Activated B cell treated with CpG ODN at 0.5 μM for 24 hours (primary cell): ENCODE results near the gene STRADA. TPM values are rescaled to one million over a fixed set of nuclear protein-coding genes. Genes with fewer than 3 reads are reported as not detected.
A peak's percentile ranks its signal among the peaks of the same experiment; 100 is the strongest.

Experiments used
- ATAC-seq: fragments of 200-7000 bp; cut with Tn5 transposase; one replicate; pipeline ENCODE4 v1.10.0; 2021; ENCODE audit warnings: low read depth, mild to moderate bottlenecking, moderate library complexity
- CTCF ChIA-PET: fragments of 350-600 bp; sonication (Branson Sonifier 250); formaldehyde crosslinking; loops from one replicate; lab custom pipeline; 2021; ENCODE audit warnings: antibody characterized with exemption; lab: Charles Lee
- POLR2A ChIA-PET: fragments of 350-600 bp; sonication (Branson Sonifier 250); formaldehyde crosslinking; loops from one replicate; lab custom pipeline; 2021; ENCODE audit warnings: antibody characterized with exemption; lab: Charles Lee
- DNase-seq: peaks from one replicate; pipeline ENCODE4 v3.0.0; 2022
- H3K27ac Mint-ChIP-seq: one replicate; pipeline ENCODE4 v1.8.0; 2020; ENCODE audit warnings: mixed read lengths
- H3K27me3 Mint-ChIP-seq: one replicate; pipeline ENCODE4 v1.8.0; 2021; ENCODE audit warnings: mixed read lengths
- H3K36me3 Mint-ChIP-seq: one replicate; pipeline ENCODE4 v1.8.0; 2021; ENCODE audit warnings: low read depth, mixed read lengths
- H3K4me1 Mint-ChIP-seq: one replicate; pipeline ENCODE4 v1.8.0; 2021; ENCODE audit warnings: mixed read lengths
- H3K4me3 Mint-ChIP-seq: one replicate; pipeline ENCODE4 v1.8.0; 2020; ENCODE audit warnings: mild to moderate bottlenecking, mixed read lengths
- H3K9me3 Mint-ChIP-seq: one replicate; pipeline ENCODE4 v1.8.0; 2020; ENCODE audit warnings: mixed read lengths
- CTCF ChIP-seq: fragments of 200-600 bp; IDR thresholded peaks from one replicate; pipeline ENCODE4 v1.8.0; 2022; ENCODE audit warnings: antibody characterized with exemption, mild to moderate bottlenecking
- intact Hi-C: fragments of 100-400 bp; cut with micrococcal nuclease; formaldehyde crosslinking; loops from one replicate; pipeline ENCODE4 v1.15.1; 2024
- total RNA-seq: library from RNA; stranded (reverse); gene quantifications from 2 replicates; pipeline ENCODE4 v1.2.3, GENCODE V29; 2022

Gene STRADA
- total RNA-seq, 1 donor from 2014 or later = 80.2 TPM

- POLR2A ChIA-PET = interaction anchor here (0.5 to 11.3 kb wide), 21 partner anchors 9 to 1247 kb away, joined by 3 to 295 read pairs (median 5); partner anchors contain the start of genes CCDC47, CYB561, DCAF7 and DDX42
- H3K9me3 Mint-ChIP-seq = no peaks in the 10 kb centered on the region
- CTCF ChIA-PET = interaction anchor here (1.1 to 1.6 kb wide), 3 partner anchors 8 to 147 kb away, joined by 3 to 9 read pairs (median 4); no protein-coding TSS in a partner anchor
- peaks cover 48% of the 10 kb centered on the region for H3K36me3 Mint-ChIP-seq
- intact Hi-C loops = no loop called here
- H3K27ac Mint-ChIP-seq = peak overlapping the region; percentile 95
- peaks cover 71% of the 10 kb centered on the region for H3K4me1 Mint-ChIP-seq
- peak overlapping the region; percentile 80 for H3K4me3 Mint-ChIP-seq
- H3K27me3 Mint-ChIP-seq = no peaks in the 10 kb centered on the region
- TF ChIP-seq CTCF = no peak
- DNase-seq (peak; percentile 41), ATAC-seq (peak; percentile 5)
Measured at GRCh38 chr17:63701868-63702720, 39.5 kb downstream of the STRADA start.

GRCh38 chr17:63701456-63701820, 40.2 kb downstream of the STRADA start:
- POLR2A ChIA-PET = interaction anchor here (0.5 to 11.3 kb wide), 21 partner anchors 10 to 1246 kb away, joined by 3 to 295 read pairs (median 5); partner anchors contain the start of genes CCDC47, CYB561, DCAF7 and DDX42
- Mint-ChIP-seq H3K27ac (peak overlapping the region; percentile 95), H3K36me3 (peaks cover 53% of the 10 kb centered on the region), H3K9me3 (no peaks in the 10 kb centered on the region), H3K4me1 (peaks cover 71% of the 10 kb centered on the region), H3K4me3 (peak overlapping the region; percentile 80), H3K27me3 (no peaks in the 10 kb centered on the region)
- DNase-seq (no peak), ATAC-seq (no peak)
- no peak for TF ChIP-seq CTCF
- CTCF ChIA-PET = interaction anchor here (1.1 to 1.6 kb wide), 3 partner anchors 9 to 147 kb away, joined by 4 to 9 read pairs (median 4); partner anchors contain the start of genes CCDC47 and DDX42
- intact Hi-C loops = no loop called here

- H3K9me3 Mint-ChIP-seq = no peaks in the 10 kb centered on the region
- peaks cover 71% of the 10 kb centered on the region for H3K4me1 Mint-ChIP-seq
- H3K27me3 Mint-ChIP-seq = no peaks in the 10 kb centered on the region
- H3K4me3 Mint-ChIP-seq = peak overlapping the region; percentile 80
- peak overlapping the region; percentile 95 for H3K27ac Mint-ChIP-seq
- ChIA-PET POLR2A (interaction anchor here (0.6 to 11.3 kb wide), 20 partner anchors 10 to 805 kb away, joined by 3 to 295 read pairs (median 4); partner anchors contain the start of genes CCDC47, CEP95, CYB561 and DCAF7), CTCF (interaction anchor here (1.1 to 4.5 kb wide), 4 partner anchors 10 to 148 kb away, joined by 4 to 42 read pairs (median 6); partner anchors contain the start of genes CCDC47 and DDX42)
- intact Hi-C loops = no loop called here
- peaks cover 52% of the 10 kb centered on the region for H3K36me3 Mint-ChIP-seq
- no peak for TF ChIP-seq CTCF
- peak; percentile 6 for ATAC-seq
- peak; percentile 67 for DNase-seq
Measured at GRCh38 chr17:63700528-63701455, 40.8 kb downstream of the STRADA start.

GRCh38 chr17:63699638-63700527, 41.7 kb downstream of the STRADA start, which contains the start of gene LIMD2:
Gene LIMD2 (minus strand): TSS chr17:63700125. CDS start chr17:63699298, 827 bp downstream.
- ATAC-seq (peak; percentile 17), DNase-seq (peak; percentile 80)
- H3K27ac Mint-ChIP-seq = peak within 1 kb of the TSS; percentile 95
- no peaks in the 10 kb centered on the region for H3K9me3 Mint-ChIP-seq
- H3K4me3 Mint-ChIP-seq = peak within 1 kb of the TSS; percentile 96
- no peaks in the 10 kb centered on the region for H3K27me3 Mint-ChIP-seq
- no peak for TF ChIP-seq CTCF
- intact Hi-C loops = loop anchor here (1.0 to 5.0 kb wide), 10 partner anchors 42 to 807 kb away; partner anchors contain the start of genes ACE, CCDC47, CEP95 and CYB561
- H3K36me3 Mint-ChIP-seq = peaks cover 50% of the 10 kb centered on the region
- ChIA-PET CTCF (interaction anchor here (4.5 kb wide), 1 partner anchor 11 kb away, joined by 42 read pairs; no protein-coding TSS in a partner anchor), POLR2A (interaction anchor here (0.6 to 11.3 kb wide), 12 partner anchors 11 to 806 kb away, joined by 3 to 295 read pairs (median 9); partner anchors contain the start of genes CCDC47, CEP95, CYB561 and DDX42)
- H3K4me1 Mint-ChIP-seq = peaks cover 71% of the 10 kb centered on the region
